Pulmonary artery endothelial cell (primary cell): ENCODE results near the gene CENPP. TPM values are rescaled to one million over a fixed set of nuclear protein-coding genes. Genes with fewer than 3 reads are reported as not detected.

Experiments used
- DNase-seq: peaks from one replicate; pipeline ENCODE4 v3.0.0-alpha.2; 2011; ENCODE audit warnings: low read depth, low spot score
- total RNA-seq: library from RNA; depleted of rRNA; stranded (reverse); fragments of >200 nt; gene quantifications from 2 replicates; pipeline ENCODE4 v1.2.3, GENCODE V29; 2014

CENPP gene
- total RNA-seq, 1 donor from 2014 or later, result 5.3 TPM

- no peak for DNase-seq
Observed at GRCh38 chr9:92652461-92652860, 326.7 kb downstream of the CENPP start.

GRCh38 chr9:92654481-92655301 lies 328.9 kb downstream of the CENPP start:
- no peak for DNase-seq

- DNase-seq, result no peak
Observed at GRCh38 chr9:92655366-92655765, 329.6 kb downstream of the CENPP start.

- no peak for DNase-seq
Observed at GRCh38 chr9:92655896-92656536, 330.3 kb downstream of the CENPP start.

- no peak for DNase-seq
Observed at GRCh38 chr9:92656537-92656925, 330.8 kb downstream of the CENPP start.

- no peak for DNase-seq
Observed at GRCh38 chr9:92657296-92658094, 331.7 kb downstream of the CENPP start.

GRCh38 chr9:92658176-92658575 lies 332.4 kb downstream of the CENPP start:
- DNase-seq, result no peak

GRCh38 chr9:92658611-92659010 lies 332.9 kb downstream of the CENPP start:
- no peak for DNase-seq

- DNase-seq, result no peak
Observed at GRCh38 chr9:92659601-92660000, 333.8 kb downstream of the CENPP start.

GRCh38 chr9:92660266-92660665 lies 334.5 kb downstream of the CENPP start:
- no peak for DNase-seq

GRCh38 chr9:92661127-92661526 lies 335.4 kb downstream of the CENPP start:
- no peak for DNase-seq

- no peak for DNase-seq
Observed at GRCh38 chr9:92661743-92662142, 336.0 kb downstream of the CENPP start.

- no peak for DNase-seq
Observed at GRCh38 chr9:92663126-92663525, 337.4 kb downstream of the CENPP start.

GRCh38 chr9:92663951-92664350 lies 338.2 kb downstream of the CENPP start:
- DNase-seq, result no peak

- DNase-seq, result no peak
Observed at GRCh38 chr9:92664394-92665152, 338.8 kb downstream of the CENPP start.

- DNase-seq, result no peak
Observed at GRCh38 chr9:92665836-92666235, 340.1 kb downstream of the CENPP start.

- DNase-seq, result no peak
Observed at GRCh38 chr9:92666236-92666635, 340.5 kb downstream of the CENPP start.

GRCh38 chr9:92666912-92667532 lies 341.3 kb downstream of the CENPP start:
- DNase-seq, result no peak

GRCh38 chr9:92668746-92669526 lies 343.2 kb downstream of the CENPP start:
- no peak for DNase-seq

GRCh38 chr9:92669527-92669889 lies 343.8 kb downstream of the CENPP start:
- no peak for DNase-seq
